Lung (tissue), 12 donors: ENCODE results near the gene EFNA4. TPM values are rescaled to one million over a fixed set of nuclear protein-coding genes. Genes with fewer than 3 reads are reported as not detected.

Experiments
- ATAC-seq: fragments of 200-7000 bp; cut with Tn5 transposase; one replicate; pipeline ENCODE4 v1.9.1; 2020; ENCODE audit warnings: moderate number of reproducible peaks; ENCODE audit not compliant: insufficient read depth, low FRiP score
- DNase-seq, 3 donors: peaks; one replicate each; pipeline ENCODE4 v3.0.0-alpha.2; 2013 to 2017
- H3K27ac ChIP-seq, 2 donors: one replicate each; pipeline ENCODE4 v1.5.1; 2013; ENCODE audit warnings: mild to moderate bottlenecking in 2 of 2, moderate library complexity in 2 of 2, control low read depth in 1 of 2, inconsistent platforms in 1 of 2, low read depth in 1 of 2, low read length in 1 of 2
- H3K27me3 ChIP-seq, 3 donors: one replicate each; pipeline ENCODE4 v1.5.1; 2013; ENCODE audit warnings: low read length in 2 of 3; ENCODE audit not compliant: control insufficient read depth in 3 of 3, insufficient read depth in 3 of 3
- H3K36me3 ChIP-seq, 4 donors: one replicate each; pipeline ENCODE4 v1.5.1; 2013; ENCODE audit warnings: low read length in 4 of 4, mild to moderate bottlenecking in 1 of 4, moderate library complexity in 1 of 4; ENCODE audit not compliant: control insufficient read depth in 4 of 4, insufficient read depth in 4 of 4
- H3K4me1 ChIP-seq, 5 donors: one replicate each; pipeline ENCODE4 v1.5.1; 2013; ENCODE audit warnings: low read length in 5 of 5, mild to moderate bottlenecking in 2 of 5, moderate library complexity in 1 of 5; ENCODE audit not compliant: control insufficient read depth in 5 of 5, insufficient read depth in 5 of 5
- H3K4me3 ChIP-seq: one replicate; pipeline ENCODE4 v1.5.1; 2013; ENCODE audit warnings: mild to moderate bottlenecking, control low read depth, moderate library complexity
- H3K9ac ChIP-seq, 2 donors: one replicate each; pipeline ENCODE4 v1.5.1; 2013; ENCODE audit warnings: low read length in 2 of 2, control low read depth in 1 of 2; ENCODE audit not compliant: insufficient read depth in 1 of 2
- H3K9me3 ChIP-seq, 4 donors: one replicate each; pipeline ENCODE4 v1.5.1; 2013; ENCODE audit warnings: low read length in 3 of 4, mild to moderate bottlenecking in 1 of 4, moderate library complexity in 1 of 4; ENCODE audit not compliant: control insufficient read depth in 4 of 4, insufficient read depth in 3 of 4
- CTCF ChIP-seq: IDR thresholded peaks from 2 replicates; pipeline ENCODE4 v1.5.1; 2012; ENCODE audit warnings: mild to moderate bottlenecking; ENCODE audit errors: control extremely low read depth, extremely low read depth
- WGBS, 2 donors: extraction: QIAGEN DNeasy Blood & Tissue Kit; methylation state at CpG; one replicate each; pipeline ENCODE4 v1.1.7; 2013; 5-methylcytosine and 5-hydroxymethylcytosine counted together
- polyA plus RNA-seq, 2 donors: library from polyadenylated mRNA; stranded (reverse); fragments of 200-250 nt; gene quantifications; one replicate each; pipeline ENCODE4 v1.2.1, GENCODE V29; 2013
- total RNA-seq, 2 donors: library from RNA; depleted of rRNA in 1 of 2; stranded (reverse); fragments of >200 nt in 1 of 2; gene quantifications; one replicate each; pipeline ENCODE4 v1.2.1, GENCODE V29; 2014 to 2021
- donor health status: control.
- donor health status: control.
- donor health status: Bipolar disorder and iron deficiency.
- donor health status: healthy.
- donor health status: DM: yes; HTN: yes; CAD: no.

EFNA4 gene
- total and polyA plus RNA-seq, 4 donors = 8.3 to 13.4 (median 10.2) TPM

GRCh38 chr1:155057788-155058211 lies 5.7 kb upstream of the EFNA4 start:
- Histone ChIP-seq H3K27me3 (peaks cover 0 to 4% (median 0%) of the 10 kb centered on the region in 3 donors), H3K36me3 (peaks cover 0 to 55% (median 4%) of the 10 kb centered on the region in 4 donors), H3K9me3 (peaks cover 0 to 2% (median 0%) of the 10 kb centered on the region in 4 donors), H3K9ac (no peak overlapping the region), H3K4me1 (peaks cover 0 to 15% (median 5%) of the 10 kb centered on the region in 5 donors), H3K4me3 (no peak overlapping the region), H3K27ac (no peak overlapping the region)
- TF ChIP-seq CTCF = no peak
- 94 to 99% methylated on average over 13 of the region's 13 CpGs for whole genome bisulfite sequencing, 2 donors
- no peak for ATAC-seq
- no peak for DNase-seq

GRCh38 chr1:155060736-155061135 lies 2.8 kb upstream of the EFNA4 start:
- peaks cover 0 to 42% (median 3%) of the 10 kb centered on the region in 4 donors for H3K36me3 ChIP-seq
- ATAC-seq (no peak), DNase-seq (no peak)
- peaks cover 0 to 31% (median 10%) of the 10 kb centered on the region in 5 donors for H3K4me1 ChIP-seq
- H3K4me3 ChIP-seq = no peak overlapping the region
- H3K27ac ChIP-seq = no peak overlapping the region
- H3K9ac ChIP-seq = no peak overlapping the region
- peaks cover 0 to 4% (median 0%) of the 10 kb centered on the region in 3 donors for H3K27me3 ChIP-seq
- peaks cover 0 to 2% (median 0%) of the 10 kb centered on the region in 4 donors for H3K9me3 ChIP-seq
- WGBS, 2 donors = 87 to 92% methylated on average over 8 of the region's 8 CpGs
- no peak for TF ChIP-seq CTCF

GRCh38 chr1:155061381-155062150 lies 2.0 kb upstream of the EFNA4 start:
- ATAC-seq = peak; percentile 50
- peaks cover 0 to 35% (median 3%) of the 10 kb centered on the region in 4 donors for H3K36me3 ChIP-seq
- no peak overlapping the region for H3K4me3 ChIP-seq
- H3K27me3 ChIP-seq = peaks cover 0 to 4% (median 0%) of the 10 kb centered on the region in 3 donors
- no peak overlapping the region for H3K9ac ChIP-seq
- peak; percentile 73 to 85 (median 75) for DNase-seq
- 41 to 47% methylated on average over 20 to 21 of the region's 21 CpGs for WGBS, 2 donors
- peak; percentile 96 for TF ChIP-seq CTCF
- no peak overlapping the region for H3K27ac ChIP-seq
- H3K4me1 ChIP-seq = peaks cover 0 to 31% (median 10%) of the 10 kb centered on the region in 5 donors
- H3K9me3 ChIP-seq = peaks cover 0 to 2% (median 0%) of the 10 kb centered on the region in 4 donors
